ENCODE results near the gene ST8SIA4. TPM values are rescaled to one million over a fixed set of nuclear protein-coding genes. Genes with fewer than 3 reads are reported as not detected.

Gene ST8SIA4
- total RNA-seq, 2 experiments from 2014 or later = 35.5 to 36.1 TPM

GRCh38 chr5:100803397-100803796, 99.7 kb downstream of the ST8SIA4 start:
- ChIA-PET CTCF (interaction anchor here (1.0 to 1.2 kb wide), 2 partner anchors 15 to 26 kb away, joined by 3 read pairs; no protein-coding TSS in a partner anchor), POLR2A (no interaction called here)
- H3K36me3 Mint-ChIP-seq (ENCODE audit: low read depth) = peaks cover 16% of the 10 kb centered on the region
- no peak for DNase-seq
- H3K9me3 Mint-ChIP-seq = peaks cover 13% of the 10 kb centered on the region
- no peak overlapping the region for H3K4me3 Mint-ChIP-seq
- no peaks in the 10 kb centered on the region for H3K27me3 Mint-ChIP-seq
- no peaks in the 10 kb centered on the region for H3K4me1 Mint-ChIP-seq
- no peak overlapping the region for H3K27ac Mint-ChIP-seq

DNA sequence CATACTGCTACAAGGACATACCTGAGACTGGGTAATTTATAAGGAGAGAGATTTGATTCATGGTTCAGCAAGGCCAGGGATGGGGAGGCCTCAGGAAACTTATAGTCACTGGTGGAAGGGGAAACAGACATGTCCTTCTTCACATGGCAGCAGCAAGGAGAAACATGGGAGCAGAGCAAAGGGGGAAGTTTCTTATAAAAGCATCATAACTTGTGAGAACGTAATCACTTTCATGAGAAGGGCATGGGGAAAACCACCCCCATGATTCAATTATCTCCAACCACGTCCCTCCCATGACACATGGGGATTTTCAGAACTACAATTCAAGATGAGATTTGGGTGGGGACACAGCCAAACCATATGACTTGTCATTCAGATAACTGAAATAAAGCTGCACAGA, 100.9 kb downstream of the ST8SIA4 start:
- Mint-ChIP-seq H3K9me3 (peaks cover 13% of the 10 kb centered on the region), H3K4me3 (no peak overlapping the region), H3K27ac (no peak overlapping the region), H3K4me1 (no peaks in the 10 kb centered on the region), H3K36me3 (ENCODE audit: low read depth) (peaks cover 15% of the 10 kb centered on the region), H3K27me3 (no peaks in the 10 kb centered on the region)
- no peak for DNase-seq
- POLR2A ChIA-PET = no interaction called here
- CTCF ChIA-PET = interaction anchor here (0.6 to 1.2 kb wide), 2 partner anchors 16 to 210 kb away, joined by 3 read pairs; no protein-coding TSS in a partner anchor

DNA sequence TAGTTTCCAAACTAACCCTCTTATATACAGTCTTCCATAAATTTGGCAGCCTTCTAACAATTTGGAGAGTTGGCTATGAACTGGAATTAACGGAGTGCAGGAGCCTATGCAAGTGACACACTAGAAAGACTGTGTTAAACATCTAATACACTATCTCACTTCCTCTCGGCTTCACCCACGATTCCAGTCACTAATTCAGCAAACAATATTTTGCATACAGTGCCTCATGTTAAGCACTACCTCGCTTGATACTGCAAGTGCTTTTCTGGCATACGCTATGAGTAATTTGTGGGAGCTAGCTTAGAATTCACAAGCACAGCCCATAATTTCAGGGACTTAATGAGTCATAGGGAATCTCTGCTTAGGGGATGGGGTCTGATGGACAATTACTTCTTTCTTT, 102.5 kb downstream of the ST8SIA4 start:
- Mint-ChIP-seq H3K36me3 (ENCODE audit: low read depth) (peaks cover 14% of the 10 kb centered on the region), H3K27me3 (no peaks in the 10 kb centered on the region), H3K4me3 (no peak overlapping the region), H3K9me3 (peaks cover 14% of the 10 kb centered on the region), H3K4me1 (no peaks in the 10 kb centered on the region), H3K27ac (no peak overlapping the region)
- ChIA-PET CTCF (no interaction called here), POLR2A (no interaction called here)
- DNase-seq = no peak

- DNase-seq = no peak
- ChIA-PET POLR2A (no interaction called here), CTCF (interaction anchor here (1.0 to 1.1 kb wide), 2 partner anchors 11 to 16 kb away, joined by 3 read pairs; no protein-coding TSS in a partner anchor)
- H3K4me1 Mint-ChIP-seq = no peaks in the 10 kb centered on the region
- H3K4me3 Mint-ChIP-seq = no peak overlapping the region
- H3K27me3 Mint-ChIP-seq = no peaks in the 10 kb centered on the region
- peaks cover 20% of the 10 kb centered on the region for H3K9me3 Mint-ChIP-seq
- no peak overlapping the region for H3K27ac Mint-ChIP-seq
- peaks cover 7% of the 10 kb centered on the region for H3K36me3 Mint-ChIP-seq (ENCODE audit: low read depth)
Measured at GRCh38 chr5:100799166-100799565, 103.9 kb downstream of the ST8SIA4 start.

DNA sequence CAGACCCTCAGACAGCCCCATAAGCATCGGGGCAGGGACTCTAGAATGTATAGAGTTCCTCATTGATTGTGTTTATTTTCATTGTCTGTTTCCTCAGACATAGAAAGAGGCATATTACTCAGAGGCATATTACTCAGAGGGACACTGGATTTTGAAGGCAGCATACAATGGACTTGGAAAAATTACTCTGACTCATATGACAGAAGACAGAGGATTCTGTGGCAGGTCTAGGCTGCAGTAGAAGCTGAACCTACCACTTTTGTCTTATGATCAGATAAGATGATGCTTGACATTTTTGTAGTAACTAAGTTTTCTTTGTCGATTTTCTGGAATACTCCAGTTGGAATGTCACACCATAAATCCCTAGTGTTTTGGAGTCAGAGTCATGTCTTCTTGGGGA, 105.2 kb downstream of the ST8SIA4 start:
- POLR2A ChIA-PET = no interaction called here
- Mint-ChIP-seq H3K27me3 (no peaks in the 10 kb centered on the region), H3K4me3 (no peak overlapping the region), H3K36me3 (ENCODE audit: low read depth) (peaks cover 5% of the 10 kb centered on the region), H3K4me1 (no peaks in the 10 kb centered on the region), H3K9me3 (peaks cover 19% of the 10 kb centered on the region), H3K27ac (no peak overlapping the region)
- no peak for DNase-seq
- CTCF ChIA-PET = no interaction called here

- H3K27ac Mint-ChIP-seq = no peak overlapping the region
- ChIA-PET POLR2A (no interaction called here), CTCF (interaction anchor here (0.6 kb wide), 1 partner anchor 55 kb away, joined by 3 read pairs; no protein-coding TSS in a partner anchor)
Measured at GRCh38 chr5:100796851-100797250, 106.2 kb downstream of the ST8SIA4 start.

GRCh38 chr5:100794844-100795243, 108.2 kb downstream of the ST8SIA4 start:
- no peak for DNase-seq
- no peak overlapping the region for H3K27ac Mint-ChIP-seq
- no peaks in the 10 kb centered on the region for H3K27me3 Mint-ChIP-seq
- ChIA-PET POLR2A (no interaction called here), CTCF (interaction anchor here (0.9 kb wide), 1 partner anchor 15 kb away, joined by 3 read pairs; no protein-coding TSS in a partner anchor)
- no peak overlapping the region for H3K4me3 Mint-ChIP-seq
- H3K36me3 Mint-ChIP-seq (ENCODE audit: low read depth) = peaks cover 6% of the 10 kb centered on the region
- H3K9me3 Mint-ChIP-seq = peaks cover 14% of the 10 kb centered on the region
- peaks cover 9% of the 10 kb centered on the region for H3K4me1 Mint-ChIP-seq

More at GRCh38 chr5:100796851-100797250, 106.2 kb downstream of the ST8SIA4 start:
- Mint-ChIP-seq H3K4me1 (no peaks in the 10 kb centered on the region), H3K4me3 (no peak overlapping the region), H3K36me3 (ENCODE audit: low read depth) (peaks cover 6% of the 10 kb centered on the region), H3K27me3 (no peaks in the 10 kb centered on the region), H3K9me3 (peaks cover 17% of the 10 kb centered on the region)
- no peak for DNase-seq

DNA sequence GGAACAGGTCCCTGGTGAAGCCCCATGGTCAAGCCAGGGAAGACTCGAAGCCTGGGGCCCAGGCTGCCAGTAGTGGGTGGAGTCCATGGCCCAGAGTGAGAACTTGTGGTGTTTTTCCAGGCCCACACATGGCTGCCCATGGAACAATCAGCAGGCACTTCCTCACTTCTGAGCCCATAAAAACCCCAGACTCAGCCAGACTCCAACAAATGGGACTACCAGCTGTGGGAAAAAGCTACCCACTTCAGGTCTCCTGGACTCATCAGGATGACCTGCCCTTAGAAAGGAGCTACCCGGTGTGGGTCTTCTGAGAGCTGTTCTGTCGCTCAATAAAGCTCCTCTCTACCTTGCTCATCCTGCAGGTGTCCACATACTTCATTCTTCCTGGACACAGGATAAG, 108.9 kb downstream of the ST8SIA4 start:
- Mint-ChIP-seq H3K4me3 (no peak overlapping the region), H3K27ac (no peak overlapping the region), H3K4me1 (peaks cover 14% of the 10 kb centered on the region), H3K9me3 (peaks cover 14% of the 10 kb centered on the region), H3K27me3 (no peaks in the 10 kb centered on the region), H3K36me3 (ENCODE audit: low read depth) (peaks cover 6% of the 10 kb centered on the region)
- CTCF ChIA-PET = interaction anchor here (0.9 kb wide), 1 partner anchor 14 kb away, joined by 3 read pairs; no protein-coding TSS in a partner anchor
- no peak for DNase-seq
- POLR2A ChIA-PET = no interaction called here

DNA sequence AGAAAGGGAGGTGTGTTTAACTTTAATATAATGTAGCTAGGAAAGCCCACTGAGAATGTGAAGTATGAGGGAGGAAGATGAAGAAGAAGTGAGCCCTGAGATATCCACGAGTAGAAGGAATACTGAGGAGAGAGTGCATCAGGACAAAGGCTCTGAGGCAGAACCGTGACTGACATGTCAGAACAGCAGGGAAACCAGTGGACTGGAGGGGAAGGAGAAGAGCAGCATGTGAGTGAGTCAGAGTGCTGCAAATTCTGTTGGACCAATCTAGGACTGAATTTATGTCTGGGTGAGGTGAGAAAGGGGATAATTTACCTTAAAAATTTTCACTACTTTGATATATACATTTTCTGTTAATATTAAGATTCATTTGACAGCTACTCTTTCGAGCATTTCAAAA, 110.3 kb downstream of the ST8SIA4 start:
- H3K36me3 Mint-ChIP-seq (ENCODE audit: low read depth) = peaks cover 6% of the 10 kb centered on the region
- DNase-seq = no peak
- no peaks in the 10 kb centered on the region for H3K27me3 Mint-ChIP-seq
- peaks cover 14% of the 10 kb centered on the region for H3K9me3 Mint-ChIP-seq
- H3K4me1 Mint-ChIP-seq = peaks cover 14% of the 10 kb centered on the region
- POLR2A ChIA-PET = no interaction called here
- H3K4me3 Mint-ChIP-seq = no peak overlapping the region
- H3K27ac Mint-ChIP-seq = no peak overlapping the region
- CTCF ChIA-PET = interaction anchor here (0.9 kb wide), 1 partner anchor 35 kb away, joined by 3 read pairs; no protein-coding TSS in a partner anchor

- Mint-ChIP-seq H3K9me3 (peaks cover 14% of the 10 kb centered on the region), H3K36me3 (ENCODE audit: low read depth) (peaks cover 6% of the 10 kb centered on the region), H3K4me1 (peaks cover 14% of the 10 kb centered on the region), H3K27ac (no peak overlapping the region), H3K27me3 (no peaks in the 10 kb centered on the region), H3K4me3 (no peak overlapping the region)
- DNase-seq = no peak
- POLR2A ChIA-PET = no interaction called here
- CTCF ChIA-PET = interaction anchor here (0.6 to 1.5 kb wide), 2 partner anchors 11 to 1651 kb away, joined by 3 read pairs; no protein-coding TSS in a partner anchor
Measured at GRCh38 chr5:100791391-100791790, 111.7 kb downstream of the ST8SIA4 start.

- Mint-ChIP-seq H3K27me3 (no peaks in the 10 kb centered on the region), H3K4me1 (peaks cover 14% of the 10 kb centered on the region), H3K36me3 (ENCODE audit: low read depth) (peaks cover 6% of the 10 kb centered on the region), H3K27ac (no peak overlapping the region), H3K4me3 (no peak overlapping the region), H3K9me3 (peaks cover 14% of the 10 kb centered on the region)
- no peak for DNase-seq
- CTCF ChIA-PET = interaction anchor here (0.6 to 1.5 kb wide), 2 partner anchors 11 to 1651 kb away, joined by 3 read pairs; no protein-coding TSS in a partner anchor
- POLR2A ChIA-PET = no interaction called here
Measured at GRCh38 chr5:100790951-100791350, 112.1 kb downstream of the ST8SIA4 start.

GRCh38 chr5:100790170-100790665, 112.9 kb downstream of the ST8SIA4 start:
- Mint-ChIP-seq H3K9me3 (peaks cover 10% of the 10 kb centered on the region), H3K4me3 (no peak overlapping the region), H3K27ac (no peak overlapping the region), H3K4me1 (peaks cover 14% of the 10 kb centered on the region), H3K36me3 (ENCODE audit: low read depth) (peaks cover 6% of the 10 kb centered on the region), H3K27me3 (no peaks in the 10 kb centered on the region)
- ChIA-PET CTCF (interaction anchor here (0.9 kb wide), 1 partner anchor 52 kb away, joined by 3 read pairs; no protein-coding TSS in a partner anchor), POLR2A (no interaction called here)
- DNase-seq = no peak

DNA sequence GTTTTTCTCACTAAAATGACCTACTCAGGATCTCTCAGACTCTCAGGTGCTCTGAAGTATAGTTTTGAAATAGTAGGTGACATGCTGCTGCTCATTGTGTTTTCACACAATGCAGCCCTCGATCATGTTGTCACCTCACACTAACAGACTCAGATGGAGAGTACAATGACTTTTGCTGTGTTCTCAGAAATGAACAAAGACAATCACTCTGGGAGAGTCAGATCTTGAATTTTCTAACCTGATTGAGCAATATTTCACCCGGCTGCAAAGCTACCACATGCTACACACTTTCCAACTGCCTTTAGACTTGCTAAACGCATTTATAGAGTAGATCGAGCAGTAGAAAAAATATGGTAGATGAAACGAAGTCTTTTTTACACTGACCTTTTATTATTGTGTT, 113.4 kb downstream of the ST8SIA4 start:
- POLR2A ChIA-PET = no interaction called here
- no peaks in the 10 kb centered on the region for H3K27me3 Mint-ChIP-seq
- no peak overlapping the region for H3K27ac Mint-ChIP-seq

More for the DNA sequence above, 113.4 kb downstream of the ST8SIA4 start:
- H3K4me3 Mint-ChIP-seq = no peak overlapping the region
- DNase-seq = no peak
- peaks cover 8% of the 10 kb centered on the region for H3K9me3 Mint-ChIP-seq
- peaks cover 7% of the 10 kb centered on the region for H3K36me3 Mint-ChIP-seq (ENCODE audit: low read depth)
- H3K4me1 Mint-ChIP-seq = peaks cover 14% of the 10 kb centered on the region
- CTCF ChIA-PET = interaction anchor here (0.9 kb wide), 1 partner anchor 53 kb away, joined by 3 read pairs; no protein-coding TSS in a partner anchor
